GM12874 (cell line): ENCODE measurements around the gene CRNKL1.

ENCODE experiments used
- CTCF ChIP-seq: IDR thresholded peaks from 2 replicates; pipeline ENCODE4 v1.5.1; 2011; ENCODE audit warnings: low read depth, mild to moderate bottlenecking, control low read depth, low read length, moderate library complexity; ENCODE audit not compliant: insufficient read depth

Gene CRNKL1

GRCh38 chr20:20031790-20032189 lies 20.5 kb downstream of the CRNKL1 start:
- TF ChIP-seq CTCF, result no peak

- TF ChIP-seq CTCF, result no peak
Measured at GRCh38 chr20:20027284-20027683, 25.0 kb downstream of the CRNKL1 start.

- TF ChIP-seq CTCF, result no peak
Measured at GRCh38 chr20:20024942-20025341, 27.3 kb downstream of the CRNKL1 start.

GRCh38 chr20:20023395-20023794 lies 28.9 kb downstream of the CRNKL1 start:
- no peak for TF ChIP-seq CTCF

GRCh38 chr20:20022498-20022897 lies 29.8 kb downstream of the CRNKL1 start:
- no peak for TF ChIP-seq CTCF

- TF ChIP-seq CTCF, result no peak
Measured at GRCh38 chr20:20021835-20022234, 30.4 kb downstream of the CRNKL1 start.

- no peak for TF ChIP-seq CTCF
Measured at GRCh38 chr20:20020908-20021307, 31.4 kb downstream of the CRNKL1 start.

- no peak for TF ChIP-seq CTCF
Measured at GRCh38 chr20:20019123-20019522, 33.1 kb downstream of the CRNKL1 start.
